ENCODE measurements around the gene GPATCH8. TPM values are rescaled to one million over a fixed set of nuclear protein-coding genes. Genes with fewer than 3 reads are reported as not detected.
A peak's percentile ranks its signal among the peaks of the same experiment; 100 is the strongest.
"Not testable (repeated sequence)": the region's sequence is repeated elsewhere in the genome, so short reads cannot be mapped to it uniquely, and the experiment has no call there.

Gene GPATCH8
- total RNA-seq, 1 donor from 2014 or later, result 44.1 TPM

- TF ChIP-seq EZH2phosphoT487 (IDR thresholded peaks at IDR 0.05) (no peak), EZH2 (IDR thresholded peaks at IDR 0.05) (no peak)
- TF ChIP-seq, protein P1, sequence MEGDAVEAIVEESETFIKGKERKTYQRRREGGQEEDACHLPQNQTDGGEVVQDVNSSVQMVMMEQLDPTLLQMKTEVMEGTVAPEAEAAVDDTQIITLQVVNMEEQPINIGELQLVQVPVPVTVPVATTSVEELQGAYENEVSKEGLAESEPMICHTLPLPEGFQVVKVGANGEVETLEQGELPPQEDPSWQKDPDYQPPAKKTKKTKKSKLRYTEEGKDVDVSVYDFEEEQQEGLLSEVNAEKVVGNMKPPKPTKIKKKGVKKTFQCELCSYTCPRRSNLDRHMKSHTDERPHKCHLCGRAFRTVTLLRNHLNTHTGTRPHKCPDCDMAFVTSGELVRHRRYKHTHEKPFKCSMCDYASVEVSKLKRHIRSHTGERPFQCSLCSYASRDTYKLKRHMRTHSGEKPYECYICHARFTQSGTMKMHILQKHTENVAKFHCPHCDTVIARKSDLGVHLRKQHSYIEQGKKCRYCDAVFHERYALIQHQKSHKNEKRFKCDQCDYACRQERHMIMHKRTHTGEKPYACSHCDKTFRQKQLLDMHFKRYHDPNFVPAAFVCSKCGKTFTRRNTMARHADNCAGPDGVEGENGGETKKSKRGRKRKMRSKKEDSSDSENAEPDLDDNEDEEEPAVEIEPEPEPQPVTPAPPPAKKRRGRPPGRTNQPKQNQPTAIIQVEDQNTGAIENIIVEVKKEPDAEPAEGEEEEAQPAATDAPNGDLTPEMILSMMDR (IDR thresholded peaks at IDR 0.05), result no peak
- peak overlapping the region; percentile 72 for H3K27ac Mint-ChIP-seq
- peaks cover 83% of the 10 kb centered on the region for H3K4me1 Mint-ChIP-seq
- H3K4me3 Mint-ChIP-seq, result peak overlapping the region; percentile 64
- no peak overlapping the region for H3K9ac ChIP-seq
- peak overlapping the region; percentile 87 for H3K27ac ChIP-seq
- no peaks in the 10 kb centered on the region for H3K36me3 Mint-ChIP-seq
- no peak for DNase-seq (ENCODE audit: low spot score)
- peak overlapping the region; percentile 82 for H3K4me2 ChIP-seq
- no peaks in the 10 kb centered on the region for H4K20me1 ChIP-seq (ENCODE audit: low read depth)
- H3K79me2 ChIP-seq (ENCODE audit: low read depth), result no peaks in the 10 kb centered on the region
- no peaks in the 10 kb centered on the region for H3K27me3 ChIP-seq
- no peaks in the 10 kb centered on the region for H3K36me3 ChIP-seq
- H3K9me3 Mint-ChIP-seq, result peaks cover 2% of the 10 kb centered on the region
- H3K9me3 ChIP-seq (ENCODE audit: low read depth), result no peaks in the 10 kb centered on the region
- H2AFZ ChIP-seq (replicated peaks), result no peak overlapping the region
- H3K4me3 ChIP-seq, result peak overlapping the region; percentile 27
- peaks cover 19% of the 10 kb centered on the region for H3K27me3 Mint-ChIP-seq (ENCODE audit: insufficient read depth, low read depth)
- H3K4me1 ChIP-seq, result peaks cover 81% of the 10 kb centered on the region
- peaks cover 78% of the 10 kb centered on the region for H3F3A ChIP-seq (ENCODE audit: low read depth)
These were observed 37.3 kb upstream of the GPATCH8 start for GRCh38 chr17:44540246-44541084.

DNA sequence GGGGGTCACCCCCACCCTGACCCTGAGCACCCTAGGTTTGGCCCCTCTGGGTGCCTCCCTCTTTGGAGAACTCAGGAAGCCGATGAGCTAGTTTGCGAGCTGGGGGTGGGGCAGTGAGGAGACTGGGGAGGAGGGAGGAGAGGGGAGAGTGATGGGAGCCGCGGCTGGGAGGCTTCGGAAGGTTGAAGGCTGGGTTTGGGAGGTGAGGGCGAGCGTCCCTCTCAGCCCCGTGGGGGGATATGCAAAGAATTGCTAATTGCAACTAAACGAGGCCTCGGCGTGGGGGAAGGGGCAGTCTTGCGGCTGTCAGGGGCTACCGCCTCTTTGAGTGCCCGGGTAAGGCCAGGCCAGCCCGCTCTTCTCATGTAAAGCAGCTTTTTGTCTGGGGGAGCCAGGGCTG, 36.5 kb upstream of the GPATCH8 start:
- H3K4me2 ChIP-seq, result peak overlapping the region; percentile 80
- H3K79me2 ChIP-seq (ENCODE audit: low read depth), result no peaks in the 10 kb centered on the region
- no peaks in the 10 kb centered on the region for H3K9me3 ChIP-seq (ENCODE audit: low read depth)
- H3K4me3 ChIP-seq, result peak overlapping the region; percentile 27
- peaks cover 73% of the 10 kb centered on the region for H3K4me1 ChIP-seq
- peak; percentile 93 for DNase-seq (ENCODE audit: low spot score)
- Mint-ChIP-seq H3K27me3 (ENCODE audit: insufficient read depth, low read depth) (peaks cover 19% of the 10 kb centered on the region), H3K9me3 (peaks cover 2% of the 10 kb centered on the region), H3K4me1 (peaks cover 78% of the 10 kb centered on the region), H3K27ac (peak overlapping the region; percentile 37), H3K4me3 (peak overlapping the region; percentile 13), H3K36me3 (no peaks in the 10 kb centered on the region)
- H4K20me1 ChIP-seq (ENCODE audit: low read depth), result no peaks in the 10 kb centered on the region
- TF ChIP-seq EZH2phosphoT487 (IDR thresholded peaks at IDR 0.05) (no peak), EZH2 (IDR thresholded peaks at IDR 0.05) (no peak)
- TF ChIP-seq, protein P1 (IDR thresholded peaks at IDR 0.05), result no peak
- peaks cover 76% of the 10 kb centered on the region for H3F3A ChIP-seq (ENCODE audit: low read depth)
- H3K36me3 ChIP-seq, result no peaks in the 10 kb centered on the region
- peak overlapping the region; percentile 12 for H2AFZ ChIP-seq (replicated peaks)
- H3K27ac ChIP-seq, result peak overlapping the region; percentile 87
- H3K27me3 ChIP-seq, result no peaks in the 10 kb centered on the region
- H3K9ac ChIP-seq, result no peak overlapping the region

- H3F3A ChIP-seq (ENCODE audit: low read depth), result peaks cover 70% of the 10 kb centered on the region
- not testable (repeated sequence) for H3K36me3 ChIP-seq; H3K4me2 ChIP-seq; H3K9me3 ChIP-seq (ENCODE audit: low read depth); H3K27me3 Mint-ChIP-seq (ENCODE audit: insufficient read depth, low read depth); H3K79me2 ChIP-seq (ENCODE audit: low read depth); H3K9ac ChIP-seq; H3K4me3 ChIP-seq; DNase-seq (ENCODE audit: low spot score); H3K9me3 Mint-ChIP-seq; H3K27ac ChIP-seq; H2AFZ ChIP-seq (replicated peaks); H3K36me3 Mint-ChIP-seq; H3K27me3 ChIP-seq; H4K20me1 ChIP-seq (ENCODE audit: low read depth)
- Mint-ChIP-seq H3K4me1 (peaks cover 73% of the 10 kb centered on the region), H3K27ac (peak overlapping the region; percentile 17), H3K4me3 (peak overlapping the region; percentile 59)
- peaks cover 62% of the 10 kb centered on the region for H3K4me1 ChIP-seq
These were observed 34.7 kb upstream of the GPATCH8 start for GRCh38 chr17:44537922-44538321.

Data from neural progenitor cell (in vitro differentiated cells).